ENCODE results near the gene TAS2R50.

The TAS2R50 gene

DNA sequence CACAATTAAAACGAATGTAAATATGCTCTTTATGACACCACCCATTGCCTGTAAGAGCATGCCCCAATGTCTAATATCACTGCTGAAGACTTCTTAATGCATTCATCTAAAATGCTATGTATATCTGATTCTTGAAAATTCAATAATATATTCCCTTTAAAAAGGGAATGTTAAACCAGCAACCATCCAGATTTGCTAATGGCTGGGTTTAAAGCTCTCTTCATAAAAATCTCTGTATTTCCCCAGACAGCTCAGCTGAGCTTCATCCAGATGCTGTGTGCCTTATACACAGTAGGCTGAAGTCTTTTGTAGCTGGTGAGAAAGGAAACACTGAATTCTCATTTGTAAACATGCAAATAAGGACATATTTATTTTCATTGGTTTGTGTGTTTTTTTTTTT lies 47.5 kb downstream of the TAS2R50 start, which contains the start of gene TAS2R14:
TSS of gene TAS2R14 (minus strand) at position 101 of the 400 bp plus-strand sequence. CDS start at position 45, 56 bp downstream.
- TF ChIP-seq, protein P1, sequence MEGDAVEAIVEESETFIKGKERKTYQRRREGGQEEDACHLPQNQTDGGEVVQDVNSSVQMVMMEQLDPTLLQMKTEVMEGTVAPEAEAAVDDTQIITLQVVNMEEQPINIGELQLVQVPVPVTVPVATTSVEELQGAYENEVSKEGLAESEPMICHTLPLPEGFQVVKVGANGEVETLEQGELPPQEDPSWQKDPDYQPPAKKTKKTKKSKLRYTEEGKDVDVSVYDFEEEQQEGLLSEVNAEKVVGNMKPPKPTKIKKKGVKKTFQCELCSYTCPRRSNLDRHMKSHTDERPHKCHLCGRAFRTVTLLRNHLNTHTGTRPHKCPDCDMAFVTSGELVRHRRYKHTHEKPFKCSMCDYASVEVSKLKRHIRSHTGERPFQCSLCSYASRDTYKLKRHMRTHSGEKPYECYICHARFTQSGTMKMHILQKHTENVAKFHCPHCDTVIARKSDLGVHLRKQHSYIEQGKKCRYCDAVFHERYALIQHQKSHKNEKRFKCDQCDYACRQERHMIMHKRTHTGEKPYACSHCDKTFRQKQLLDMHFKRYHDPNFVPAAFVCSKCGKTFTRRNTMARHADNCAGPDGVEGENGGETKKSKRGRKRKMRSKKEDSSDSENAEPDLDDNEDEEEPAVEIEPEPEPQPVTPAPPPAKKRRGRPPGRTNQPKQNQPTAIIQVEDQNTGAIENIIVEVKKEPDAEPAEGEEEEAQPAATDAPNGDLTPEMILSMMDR (IDR thresholded peaks at IDR 0.05) = no peak
- TF ChIP-seq ZFX (IDR thresholded peaks at IDR 0.05; ENCODE audit: borderline replicate concordance) = no peak
- no peak within 1 kb of the TSS for H3K27ac ChIP-seq

DNA sequence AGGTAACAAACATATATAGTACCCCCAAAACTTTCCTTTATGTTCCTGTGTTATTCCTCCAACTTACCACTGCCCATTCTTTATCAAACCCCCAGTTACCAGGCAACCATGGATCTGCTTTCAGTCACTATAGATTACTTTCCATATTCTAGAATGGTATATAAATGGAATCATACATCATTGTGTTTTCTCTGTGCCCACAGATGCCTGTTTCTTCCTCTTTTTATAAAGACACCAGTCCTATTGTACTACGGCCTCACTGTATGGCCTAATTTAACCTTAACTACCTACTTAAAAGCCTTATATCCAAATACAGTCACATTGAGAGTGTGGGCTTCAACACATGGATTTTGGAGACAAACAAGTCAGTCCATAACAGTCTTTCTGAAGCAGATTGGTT lies 50.2 kb downstream of the TAS2R50 start:
- TF ChIP-seq, protein P1 (IDR thresholded peaks at IDR 0.05) = no peak
- no peak for TF ChIP-seq ZFX (IDR thresholded peaks at IDR 0.05; ENCODE audit: borderline replicate concordance)
- H3K27ac ChIP-seq = no peak overlapping the region
